Measurements from ENCODE around the gene EFHD2. TPM values are rescaled to one million over a fixed set of nuclear protein-coding genes. Genes with fewer than 3 reads are reported as not detected.
A peak's percentile ranks its signal among the peaks of the same experiment; 100 is the strongest.

EFHD2 gene
- total RNA-seq, 2 donors from 2014 or later: 36.7 to 47.6 TPM

DNA sequence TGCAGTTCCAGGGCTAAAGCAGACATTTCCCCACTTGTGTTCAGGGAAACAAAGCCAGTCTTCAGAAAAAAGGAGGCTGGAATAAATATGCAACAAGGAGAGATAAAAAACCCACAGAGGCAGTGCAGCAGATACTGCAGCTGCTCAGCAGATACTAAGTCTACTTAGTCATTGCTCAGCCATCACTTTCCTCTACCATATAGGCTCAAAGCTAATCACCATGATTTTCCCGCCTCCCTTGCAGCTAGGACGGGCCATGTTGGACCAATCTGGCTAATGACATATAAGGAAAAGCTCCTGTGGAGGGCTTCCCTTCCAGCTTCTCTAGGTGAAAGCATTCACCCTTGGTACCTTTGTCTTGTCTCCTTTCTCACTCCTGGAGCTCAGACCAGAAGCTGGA, 10.0 kb upstream of the EFHD2 start:
- Histone ChIP-seq H3K27ac (ENCODE audit: low read depth, low read length) (no peak overlapping the region), H3K27me3 (ENCODE audit: control insufficient read depth, insufficient read depth, low read length, poor library complexity, severe bottlenecking) (no peaks in the 10 kb centered on the region), H3K9me3 (ENCODE audit: control insufficient read depth, low read length) (peaks cover 14% of the 10 kb centered on the region), H3K4me1 (ENCODE audit: control insufficient read depth, insufficient read depth, low read length) (peaks cover 8% of the 10 kb centered on the region), H3K9ac (ENCODE audit: extremely low read depth, low read length, poor library complexity, severe bottlenecking) (no peak overlapping the region), H3K4me3 (ENCODE audit: low read length) (peak overlapping the region; percentile 54), H3K36me3 (ENCODE audit: control insufficient read depth, insufficient read depth, low read length) (no peaks in the 10 kb centered on the region)
- no peak overlapping the region for H3K4me3 Mint-ChIP-seq
- peaks cover 23% of the 10 kb centered on the region for H3K9me3 Mint-ChIP-seq
- no peak overlapping the region for H3K27ac Mint-ChIP-seq
- no peaks in the 10 kb centered on the region for H3K27me3 Mint-ChIP-seq (ENCODE audit: insufficient read depth)
- TF ChIP-seq CTCF (conservative IDR thresholded peaks at IDR 0.05): no peak
- no peak for DNase-seq
- 93 to 100% methylated on average over 2 of the region's 2 CpGs for WGBS, 2 experiments (ENCODE audit: insufficient coverage in 1 of 2, insufficient read length in 1 of 2)
- peaks cover 18% of the 10 kb centered on the region for H3K4me1 Mint-ChIP-seq
- peaks cover 7% of the 10 kb centered on the region for H3K36me3 Mint-ChIP-seq (ENCODE audit: low read depth)

- WGBS, 2 experiments (ENCODE audit: insufficient coverage in 1 of 2, insufficient read length in 1 of 2): 91 to 96% methylated on average over 3 of the region's 3 CpGs
- H3K4me3 Mint-ChIP-seq: no peak overlapping the region
- no peak for DNase-seq
Measured at GRCh38 chr1:15400627-15401026, 9.1 kb upstream of the EFHD2 start.

DNA sequence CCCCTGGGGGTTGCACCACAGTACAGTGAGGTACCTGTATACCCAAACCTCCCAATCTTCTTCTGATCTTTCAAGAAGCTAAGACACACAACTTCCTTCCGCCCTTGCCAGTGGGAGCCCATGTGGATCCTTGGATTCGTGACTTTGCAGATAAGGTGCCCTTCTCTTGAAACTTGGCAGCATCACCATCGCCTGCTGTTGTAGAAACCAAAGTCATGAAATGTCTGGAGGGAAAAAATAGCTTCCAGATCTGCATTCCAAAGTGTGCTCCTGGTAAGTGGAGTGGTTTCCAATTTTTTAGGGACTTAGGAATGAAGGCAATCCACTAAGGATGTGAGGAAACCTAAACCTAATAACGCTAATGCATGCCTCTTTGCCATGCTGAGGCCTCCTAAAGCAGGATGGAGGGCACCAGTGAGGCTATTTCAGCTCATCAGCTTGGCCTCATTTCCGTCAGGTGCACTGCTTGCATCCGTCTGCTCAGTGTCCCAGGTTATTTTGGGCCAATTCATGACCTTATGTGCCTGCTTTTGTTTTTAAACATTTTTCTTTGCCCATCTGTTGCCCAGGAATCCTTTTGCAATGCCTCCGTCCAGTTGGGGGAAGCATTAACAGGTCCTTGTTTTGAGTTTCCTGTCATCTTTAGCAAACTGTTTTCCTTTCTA, 8.2 kb upstream of the EFHD2 start:
- DNase-seq: no peak
- Histone ChIP-seq H3K27me3 (ENCODE audit: control insufficient read depth, insufficient read depth, low read length, poor library complexity, severe bottlenecking) (no peaks in the 10 kb centered on the region), H3K4me3 (ENCODE audit: low read length) (no peak overlapping the region), H3K27ac (ENCODE audit: low read depth, low read length) (no peak overlapping the region), H3K36me3 (ENCODE audit: control insufficient read depth, insufficient read depth, low read length) (no peaks in the 10 kb centered on the region), H3K4me1 (ENCODE audit: control insufficient read depth, insufficient read depth, low read length) (peaks cover 8% of the 10 kb centered on the region), H3K9ac (ENCODE audit: extremely low read depth, low read length, poor library complexity, severe bottlenecking) (no peak overlapping the region), H3K9me3 (ENCODE audit: control insufficient read depth, low read length) (peaks cover 14% of the 10 kb centered on the region)
- TF ChIP-seq CTCF (conservative IDR thresholded peaks at IDR 0.05): no peak
- 90 to 94% methylated on average over 7 of the region's 7 CpGs for WGBS, 2 experiments (ENCODE audit: insufficient coverage in 1 of 2, insufficient read length in 1 of 2)
- H3K36me3 Mint-ChIP-seq (ENCODE audit: low read depth): peaks cover 7% of the 10 kb centered on the region
- H3K27ac Mint-ChIP-seq: no peak overlapping the region
- H3K27me3 Mint-ChIP-seq (ENCODE audit: insufficient read depth): no peaks in the 10 kb centered on the region
- H3K4me1 Mint-ChIP-seq: peaks cover 24% of the 10 kb centered on the region
- H3K4me3 Mint-ChIP-seq: no peak overlapping the region
- H3K9me3 Mint-ChIP-seq: peaks cover 23% of the 10 kb centered on the region

More at GRCh38 chr1:15400627-15401026, 9.1 kb upstream of the EFHD2 start:
- Histone ChIP-seq H3K4me3 (ENCODE audit: low read length) (no peak overlapping the region), H3K27me3 (ENCODE audit: control insufficient read depth, insufficient read depth, low read length, poor library complexity, severe bottlenecking) (no peaks in the 10 kb centered on the region), H3K27ac (ENCODE audit: low read depth, low read length) (no peak overlapping the region), H3K9ac (ENCODE audit: extremely low read depth, low read length, poor library complexity, severe bottlenecking) (no peak overlapping the region), H3K4me1 (ENCODE audit: control insufficient read depth, insufficient read depth, low read length) (peaks cover 8% of the 10 kb centered on the region), H3K36me3 (ENCODE audit: control insufficient read depth, insufficient read depth, low read length) (no peaks in the 10 kb centered on the region), H3K9me3 (ENCODE audit: control insufficient read depth, low read length) (peaks cover 14% of the 10 kb centered on the region)
- H3K4me1 Mint-ChIP-seq: peaks cover 24% of the 10 kb centered on the region
- no peak for TF ChIP-seq CTCF (conservative IDR thresholded peaks at IDR 0.05)
- peaks cover 23% of the 10 kb centered on the region for H3K9me3 Mint-ChIP-seq
- H3K27ac Mint-ChIP-seq: peak overlapping the region; percentile 84
- H3K27me3 Mint-ChIP-seq (ENCODE audit: insufficient read depth): no peaks in the 10 kb centered on the region
- H3K36me3 Mint-ChIP-seq (ENCODE audit: low read depth): peaks cover 7% of the 10 kb centered on the region
